Cerebellar cortex (tissue), 1 donor: Measurements from ENCODE around the gene CLIC4.

Experiments used
- DNase-seq: peaks from one replicate; pipeline ENCODE4 v3.0.0-alpha.2; 2015; ENCODE audit warnings: low spot score

Gene CLIC4

DNA sequence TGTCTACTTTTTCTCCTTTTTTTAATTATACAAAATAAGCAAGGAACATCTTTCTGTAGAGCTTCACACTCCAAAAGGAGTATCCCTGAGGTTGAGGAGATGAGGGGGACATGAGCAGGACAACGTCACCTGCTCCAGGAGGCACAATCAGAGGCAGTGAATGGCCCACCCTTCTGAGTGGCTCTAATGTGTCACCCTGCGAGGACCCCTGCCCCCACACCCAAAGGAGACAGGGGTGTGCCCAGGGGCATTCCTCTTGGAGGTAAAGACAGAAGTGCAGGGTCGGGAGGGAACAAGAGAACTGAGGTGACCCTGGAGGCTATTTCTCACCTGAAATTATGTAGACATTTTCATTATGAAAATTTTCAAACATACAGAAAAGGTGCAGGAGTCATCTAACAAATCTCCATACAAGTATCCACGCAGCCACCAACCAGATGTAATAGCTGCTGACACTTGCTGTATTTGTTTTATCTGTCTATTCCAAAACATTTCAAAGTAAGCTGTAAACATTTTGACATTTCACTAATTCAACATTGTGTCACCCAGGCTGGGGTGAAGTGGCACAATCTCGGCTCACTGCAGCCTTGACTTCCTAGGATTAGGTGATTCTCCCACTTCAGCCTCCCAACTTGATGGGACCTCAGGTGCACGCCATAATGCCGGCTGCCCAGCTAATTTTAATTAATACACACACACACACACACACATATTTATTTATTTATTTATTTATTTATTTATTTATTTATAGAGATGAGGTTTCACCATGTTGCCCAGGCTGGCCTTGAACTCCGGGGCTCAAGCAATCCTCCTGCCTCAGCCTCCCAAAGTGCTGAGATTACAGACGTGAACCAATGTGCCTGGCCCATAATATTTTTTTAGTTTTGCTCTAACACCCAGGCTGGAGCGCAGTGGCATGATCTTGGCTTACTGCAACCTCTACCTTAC lies 114.1 kb downstream of the CLIC4 start:
- no peak for DNase-seq

DNA sequence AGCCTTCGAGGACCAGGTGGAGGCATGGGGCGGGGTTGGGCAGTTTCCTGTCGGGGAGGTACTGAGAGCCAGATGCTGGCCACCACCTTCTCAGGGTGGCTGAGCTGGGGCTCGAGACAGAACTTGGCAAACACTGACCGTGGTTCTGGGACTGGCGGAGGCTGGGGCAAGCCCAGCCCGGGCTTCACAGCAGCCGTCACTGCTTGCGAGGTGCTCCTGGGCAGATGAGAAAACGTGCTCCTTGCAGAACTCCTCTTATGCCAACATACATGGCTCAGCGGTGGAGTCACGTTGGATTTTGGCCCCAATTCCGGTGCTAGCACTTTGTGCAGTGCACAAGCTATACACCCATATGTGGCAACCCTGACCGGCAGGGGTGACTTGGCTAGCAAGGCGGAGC lies 115.6 kb downstream of the CLIC4 start:
- DNase-seq, result no peak

DNA sequence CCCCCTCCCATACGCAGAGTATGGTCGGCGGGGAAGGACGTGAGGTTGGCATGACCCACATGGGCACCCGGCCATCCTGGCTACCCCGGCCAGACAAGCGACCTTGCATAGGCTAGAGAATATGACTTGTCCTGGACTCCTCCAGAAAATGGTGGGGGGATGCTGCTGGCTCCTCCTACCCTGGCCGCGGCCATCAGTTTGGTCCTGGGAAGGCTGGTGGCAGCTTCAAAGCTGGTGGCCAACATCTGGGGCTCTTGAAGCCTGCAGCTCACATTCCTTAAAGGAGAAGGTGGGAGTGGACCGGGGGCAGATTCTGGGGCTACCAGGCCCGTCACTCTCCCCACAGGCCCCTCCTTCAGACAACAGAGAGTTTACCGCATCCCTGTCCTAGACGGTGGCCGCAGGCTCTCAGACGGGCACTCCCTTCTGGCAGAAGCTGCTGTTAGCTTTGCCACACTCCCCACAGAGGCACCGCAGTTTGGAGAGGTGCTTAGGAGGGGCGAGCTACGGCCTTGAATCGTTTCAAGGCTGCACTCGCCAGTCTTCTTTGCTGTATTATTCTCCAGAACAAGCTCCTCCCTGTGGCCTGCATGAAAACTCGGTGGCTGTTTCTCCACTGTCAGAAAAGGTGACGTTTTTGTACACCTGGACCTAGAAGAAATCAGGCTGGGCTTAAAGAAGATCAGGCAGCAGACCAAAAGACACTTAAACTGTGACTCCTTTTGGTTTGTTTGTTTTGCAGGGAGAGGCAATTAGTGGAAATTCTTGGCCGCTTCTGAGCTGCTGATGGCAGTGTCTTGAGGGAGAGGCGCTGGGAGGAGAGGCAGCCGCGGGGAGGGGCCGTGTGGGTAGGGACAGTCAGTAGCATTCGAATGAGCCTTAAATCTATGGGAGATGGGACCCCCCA lies 116.8 kb downstream of the CLIC4 start:
- DNase-seq, result no peak

DNA sequence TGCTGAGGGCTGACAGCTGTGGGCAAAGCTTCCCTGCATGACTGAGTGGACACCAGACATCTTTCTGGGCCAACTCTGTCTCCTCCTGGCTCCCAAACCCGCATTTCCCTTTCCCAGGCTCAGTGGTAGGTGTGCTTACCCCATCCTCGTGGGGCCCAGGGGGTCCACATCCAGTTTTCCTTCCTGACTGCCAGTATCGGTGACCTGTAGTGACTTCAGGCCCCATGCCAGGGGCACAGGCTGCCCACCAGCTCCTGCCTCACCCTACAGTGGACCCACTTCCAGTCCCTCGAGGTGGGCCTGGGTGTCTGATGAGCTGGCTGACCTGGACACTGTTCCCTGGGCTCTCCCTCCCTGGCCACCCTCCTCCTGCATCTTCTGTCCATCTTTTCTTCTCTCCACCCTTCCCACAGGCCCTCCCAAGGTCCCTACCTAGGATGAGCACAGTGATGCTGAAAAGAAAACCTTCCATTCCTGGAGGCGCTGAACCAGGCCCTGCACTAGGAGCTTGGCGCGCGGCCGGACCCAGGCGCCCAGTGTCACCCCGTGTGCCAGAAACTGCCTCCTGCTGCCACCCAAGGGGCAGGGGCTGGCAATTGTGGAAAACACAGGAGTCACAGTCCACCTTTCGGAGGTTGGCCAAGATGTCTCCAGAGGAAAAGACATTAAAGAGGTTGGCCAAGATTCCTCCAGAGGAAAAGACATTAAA lies 117.7 kb downstream of the CLIC4 start:
- DNase-seq, result no peak

DNA sequence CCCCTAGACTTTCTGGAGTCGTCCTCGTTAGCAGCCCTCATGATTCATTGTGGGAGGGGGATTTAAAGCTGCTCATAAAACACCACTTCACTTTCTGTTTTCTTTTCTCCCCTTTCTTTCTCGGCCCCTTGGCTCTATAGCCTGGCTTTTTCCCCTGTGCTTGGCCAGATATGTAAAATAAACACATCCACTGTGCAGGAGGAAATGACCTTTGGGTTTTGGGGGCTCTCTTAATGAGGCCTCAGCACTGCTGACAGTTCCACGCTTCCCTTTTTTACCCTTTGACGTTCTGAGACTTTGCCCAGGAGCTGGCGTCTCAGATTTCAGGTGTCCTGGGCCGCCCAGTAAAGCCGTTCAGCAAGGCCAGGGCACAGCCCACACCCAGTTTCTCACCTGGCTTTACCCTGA lies 119.1 kb downstream of the CLIC4 start:
- no peak for DNase-seq

DNA sequence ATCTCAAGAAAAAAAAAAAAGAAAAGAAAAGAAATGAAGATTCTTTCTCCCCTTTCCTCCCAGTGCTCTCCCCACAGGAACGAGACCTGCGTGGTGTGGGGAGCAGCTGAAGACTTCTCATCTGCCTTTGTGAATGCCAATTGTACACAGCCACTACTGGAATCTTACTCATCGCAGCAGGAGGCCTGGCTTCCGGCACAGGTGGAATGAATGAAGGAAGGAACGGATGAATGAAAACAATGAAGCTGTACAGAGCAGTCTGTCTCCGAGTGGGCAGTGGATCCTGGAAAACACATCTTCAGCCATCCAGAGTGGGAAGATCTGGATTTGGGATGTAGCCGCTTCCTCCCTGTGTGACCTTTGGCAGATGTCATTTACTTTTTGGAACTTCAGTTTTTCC lies 119.9 kb downstream of the CLIC4 start:
- no peak for DNase-seq

DNA sequence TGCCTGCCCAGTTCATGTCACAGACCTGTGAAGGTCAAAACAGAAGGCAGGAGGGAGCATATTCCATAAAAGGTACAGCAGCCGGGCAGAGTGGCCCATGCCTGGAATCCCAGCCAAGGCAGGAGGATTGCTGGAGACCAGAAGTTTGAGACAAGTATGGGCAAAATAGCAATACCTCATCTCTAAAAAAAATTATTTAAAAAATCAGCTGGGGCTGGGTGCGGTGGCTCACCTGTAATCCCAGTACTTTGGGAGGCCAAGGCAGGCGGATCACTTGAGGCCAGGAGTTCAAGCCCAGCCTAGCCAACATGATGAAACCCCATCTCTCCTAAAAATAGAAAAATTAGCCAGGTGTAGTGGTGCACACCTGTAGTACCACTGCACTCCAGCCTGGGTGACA lies 120.3 kb downstream of the CLIC4 start:
- no peak for DNase-seq

DNA sequence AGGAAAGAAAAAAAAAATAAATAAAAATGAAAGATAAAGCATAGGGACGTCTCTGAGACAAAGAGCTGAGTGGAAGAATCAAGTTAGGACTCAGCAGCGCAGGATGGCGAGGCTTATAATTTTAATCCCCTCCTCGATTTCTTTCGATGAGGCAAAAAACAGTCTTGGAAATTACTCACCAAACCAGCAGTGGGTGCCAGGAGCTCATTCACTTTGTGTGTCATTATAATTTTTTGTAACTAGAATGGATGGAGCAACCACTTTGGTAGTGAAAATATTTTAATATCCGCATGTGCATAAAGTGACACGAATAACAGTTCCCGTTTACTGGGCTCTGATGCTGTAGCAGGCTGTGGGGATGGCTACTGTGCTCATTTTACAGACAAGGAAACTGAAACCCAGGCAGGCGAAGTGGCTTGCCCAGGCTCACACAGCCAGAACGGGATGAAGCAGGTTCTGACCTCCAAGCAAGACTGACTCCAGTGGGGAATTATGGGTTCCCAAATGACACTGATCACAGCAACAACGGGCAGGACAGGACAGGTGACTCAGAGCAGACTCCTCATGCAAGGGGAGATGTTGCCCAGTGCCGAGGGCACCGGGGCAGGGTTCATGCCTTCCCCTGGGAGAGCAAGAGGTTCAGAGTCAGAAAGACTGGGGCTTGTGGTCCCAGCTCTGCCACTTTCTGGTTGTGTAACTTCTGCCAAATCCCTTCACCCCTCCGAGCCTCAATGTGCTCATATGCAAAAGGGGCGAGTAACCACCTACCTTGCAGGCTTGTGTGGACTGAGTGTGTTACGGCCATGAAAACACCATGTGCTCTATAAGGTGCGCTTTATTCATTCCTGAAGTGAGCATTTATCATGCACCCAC lies 121.2 kb downstream of the CLIC4 start:
- no peak for DNase-seq

DNA sequence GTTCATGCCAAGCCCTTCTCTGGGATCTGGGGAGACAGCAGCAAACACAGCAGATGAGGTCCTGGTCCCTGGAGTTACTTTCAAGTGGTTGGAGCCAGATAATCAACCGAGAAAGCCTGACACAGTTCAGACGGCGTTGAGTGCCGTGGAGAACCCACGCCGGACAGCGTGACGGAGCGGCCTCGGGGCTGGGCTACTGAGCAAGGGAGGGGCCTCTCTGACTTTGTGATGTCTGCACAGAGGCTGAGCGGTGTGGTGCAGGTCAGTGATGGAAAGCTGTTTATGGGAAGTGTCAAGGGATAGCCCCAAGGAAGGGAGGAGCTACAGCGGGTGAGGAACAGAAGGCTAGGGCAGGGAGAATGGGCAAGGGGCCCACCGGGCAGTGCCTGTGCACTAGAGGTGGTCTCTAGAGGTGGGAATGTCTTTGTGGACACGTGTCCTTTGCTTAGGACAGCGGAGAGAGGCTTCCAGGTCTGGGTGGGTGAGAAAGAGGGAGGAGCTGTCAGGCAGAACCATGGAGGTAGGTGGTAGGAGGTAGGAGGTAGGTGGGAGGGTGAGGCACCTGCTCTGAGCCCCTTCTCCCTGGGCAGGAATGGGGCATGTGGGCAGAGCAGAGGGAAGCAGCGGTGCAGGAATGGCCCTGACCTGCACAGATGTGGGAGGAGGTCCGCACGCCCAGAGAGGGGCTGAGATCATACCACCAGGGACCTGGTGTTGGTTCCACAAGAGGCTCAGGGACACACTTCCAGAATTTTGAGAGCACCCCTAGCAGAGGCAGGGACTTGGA lies 122.0 kb downstream of the CLIC4 start:
- DNase-seq, result no peak

DNA sequence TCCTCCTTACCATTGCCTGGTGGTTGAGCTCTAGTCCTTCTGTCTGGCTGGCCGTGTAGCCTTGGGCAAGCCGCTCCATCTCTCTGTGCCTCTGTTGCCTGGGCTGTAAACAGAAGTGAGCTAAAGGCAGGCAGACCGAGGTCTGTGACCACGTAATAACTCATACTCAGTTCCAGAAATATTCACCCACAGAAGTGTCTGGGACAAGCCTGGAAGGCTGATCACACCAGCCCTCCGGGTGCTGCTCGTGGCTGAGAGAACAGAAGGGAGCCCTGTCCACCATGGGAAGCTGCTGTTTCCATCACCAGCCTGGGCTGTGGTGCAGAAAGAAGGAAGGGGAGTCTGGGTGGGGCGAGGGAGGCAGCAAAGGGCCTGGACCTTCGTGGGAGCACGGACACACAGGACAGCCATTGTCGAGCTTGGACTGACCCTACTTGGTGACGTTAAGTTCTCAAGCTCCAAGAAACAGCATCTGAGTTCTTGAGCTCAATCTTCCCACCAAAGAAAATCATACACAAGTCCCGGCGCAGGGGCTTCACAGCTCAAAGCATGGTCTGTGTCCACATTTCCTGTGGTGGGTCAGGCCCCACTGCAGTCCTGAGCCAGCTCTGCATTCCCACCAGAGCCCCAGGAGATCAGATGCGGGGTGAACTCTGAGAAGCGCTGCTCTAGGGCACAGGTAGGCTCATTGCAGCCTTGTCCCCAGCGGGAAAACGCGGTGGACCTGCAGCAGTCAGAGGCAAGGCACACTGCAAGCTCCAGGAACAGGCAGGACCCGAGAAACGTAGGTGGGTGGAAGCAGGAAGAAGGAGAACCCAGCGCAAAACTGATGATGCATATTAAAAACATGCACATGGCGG lies 123.0 kb downstream of the CLIC4 start:
- DNase-seq, result no peak

DNA sequence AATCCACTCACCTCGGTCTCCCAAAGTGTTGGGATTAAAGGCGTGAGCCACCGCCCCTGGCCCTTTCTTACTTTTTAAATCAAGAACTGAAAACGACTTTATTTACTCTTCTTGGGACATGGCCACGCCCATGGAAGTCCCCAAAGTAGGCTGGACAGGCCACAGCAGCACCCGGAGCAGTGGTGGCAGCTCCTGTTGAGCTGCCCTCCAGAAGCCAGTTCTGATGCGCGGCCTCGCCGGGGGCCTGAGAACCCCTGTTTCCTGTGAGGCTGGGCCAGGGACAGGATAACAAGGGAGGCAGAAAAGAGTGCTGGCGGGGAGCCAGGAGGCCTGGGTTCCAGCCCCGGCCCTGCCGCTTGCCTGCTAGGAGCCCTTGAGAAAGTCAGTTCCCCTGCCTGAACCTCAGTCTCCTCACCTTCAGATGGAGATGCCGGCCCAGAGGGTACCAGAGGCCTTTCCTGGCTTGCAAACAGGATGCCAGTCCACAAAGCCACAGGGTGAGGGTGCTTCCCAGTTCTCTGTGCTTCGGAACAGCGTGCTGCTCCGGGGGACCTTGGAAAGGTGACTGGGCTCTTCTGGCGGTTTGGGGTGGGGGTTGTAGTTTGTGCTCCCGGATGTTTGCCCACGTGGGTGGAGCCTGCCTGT lies 125.4 kb downstream of the CLIC4 start:
- no peak for DNase-seq

DNA sequence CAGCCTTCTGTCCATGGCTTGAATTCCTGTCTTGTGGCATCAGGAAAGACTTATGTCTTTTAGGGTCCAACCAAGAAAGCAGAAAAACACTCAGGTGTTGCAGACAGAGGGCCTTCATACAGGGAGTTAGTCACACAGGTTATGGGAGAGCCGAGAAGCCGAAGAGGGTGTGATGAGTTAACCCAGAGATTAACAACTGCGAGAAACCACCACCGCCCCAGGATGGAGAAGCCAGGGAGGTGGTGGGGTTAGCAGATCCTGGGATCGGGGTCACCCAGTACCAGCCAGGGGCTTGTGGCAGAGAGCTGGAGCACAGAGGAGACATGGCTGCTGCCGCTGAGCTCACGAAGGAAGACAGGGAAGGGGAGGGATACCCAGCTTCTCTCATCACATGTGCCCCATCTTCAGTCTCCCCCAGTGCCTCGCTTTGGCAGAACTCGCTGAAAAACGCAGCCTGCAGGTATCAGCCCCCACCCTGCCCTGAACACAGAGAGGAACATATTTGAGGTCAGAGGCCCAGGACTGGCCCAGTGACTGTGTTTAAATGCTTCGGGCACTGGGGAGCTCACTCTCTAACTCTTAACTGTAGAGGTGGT lies 126.2 kb downstream of the CLIC4 start:
- DNase-seq, result no peak

DNA sequence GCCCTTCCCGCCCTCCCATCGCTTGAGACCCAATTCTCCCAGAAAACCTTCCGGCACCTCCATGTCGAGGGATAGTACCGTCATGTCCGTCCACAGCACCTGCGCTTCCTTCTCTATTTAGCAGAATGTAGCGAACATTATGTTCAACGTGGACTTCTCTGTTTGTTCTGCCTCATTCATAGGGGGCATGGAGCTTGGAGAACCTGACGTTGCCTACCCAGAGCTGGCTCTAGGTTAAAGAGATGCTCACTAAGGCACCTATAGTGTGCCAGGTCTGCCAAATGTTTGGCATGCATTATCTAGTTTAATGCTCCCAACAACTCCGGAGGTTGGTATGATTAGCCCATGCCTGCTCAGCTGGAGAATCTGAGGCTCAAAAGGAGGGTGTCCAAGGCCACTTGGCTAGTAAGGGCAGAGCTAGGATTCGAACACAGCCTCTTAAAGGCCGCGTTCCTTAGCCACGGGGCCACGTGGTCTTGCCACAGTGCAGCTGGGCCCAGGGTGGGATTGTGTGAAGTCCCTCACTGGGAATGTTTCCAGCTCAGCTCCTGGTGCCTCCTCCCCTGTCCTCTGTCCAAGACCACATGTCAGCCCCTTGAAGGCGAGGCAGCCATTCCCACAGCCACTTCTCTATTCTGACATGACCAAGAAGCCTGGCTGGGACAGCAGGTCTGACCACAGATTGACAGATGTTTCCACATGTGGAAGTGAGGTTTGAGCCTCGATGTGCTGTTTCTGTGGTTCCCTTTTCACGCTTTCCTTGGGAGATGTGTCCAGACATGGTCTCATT lies 127.0 kb downstream of the CLIC4 start:
- no peak for DNase-seq

DNA sequence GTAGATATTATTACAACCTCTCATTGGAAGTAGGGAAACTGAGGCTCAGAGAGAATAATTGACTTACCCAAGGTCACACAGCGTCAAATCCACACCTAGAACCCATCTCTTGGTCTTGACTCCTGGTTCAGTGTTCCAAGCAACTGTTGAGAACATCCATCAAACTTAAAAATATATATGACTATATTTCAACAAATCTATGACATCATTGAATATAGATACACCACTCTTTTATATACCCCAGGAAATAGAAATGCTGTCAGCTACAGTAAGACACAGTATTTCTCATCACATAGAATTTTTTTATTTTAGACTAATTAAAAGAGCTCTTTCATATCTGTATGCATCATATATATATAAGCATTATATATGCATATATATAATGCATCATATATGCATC lies 127.9 kb downstream of the CLIC4 start:
- DNase-seq, result no peak

DNA sequence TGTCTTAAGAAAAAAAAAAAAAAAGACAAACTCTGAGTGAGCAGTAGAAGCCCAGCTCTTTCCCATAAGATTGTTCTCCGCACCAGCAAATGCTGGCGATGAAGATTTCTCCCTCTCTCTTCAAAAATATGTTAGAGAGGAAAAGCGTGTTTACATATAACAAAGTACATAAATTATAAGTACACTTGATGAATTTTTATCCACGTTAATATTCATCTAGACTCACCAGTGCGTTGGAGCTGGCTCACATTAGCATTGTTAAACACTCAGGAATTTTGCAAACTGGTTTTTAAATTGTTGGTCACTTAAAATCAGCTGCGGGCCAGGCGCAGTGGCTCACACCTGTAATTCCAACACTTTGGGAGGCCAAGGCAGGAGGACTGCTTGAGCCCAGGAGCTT lies 128.8 kb downstream of the CLIC4 start:
- DNase-seq, result no peak

DNA sequence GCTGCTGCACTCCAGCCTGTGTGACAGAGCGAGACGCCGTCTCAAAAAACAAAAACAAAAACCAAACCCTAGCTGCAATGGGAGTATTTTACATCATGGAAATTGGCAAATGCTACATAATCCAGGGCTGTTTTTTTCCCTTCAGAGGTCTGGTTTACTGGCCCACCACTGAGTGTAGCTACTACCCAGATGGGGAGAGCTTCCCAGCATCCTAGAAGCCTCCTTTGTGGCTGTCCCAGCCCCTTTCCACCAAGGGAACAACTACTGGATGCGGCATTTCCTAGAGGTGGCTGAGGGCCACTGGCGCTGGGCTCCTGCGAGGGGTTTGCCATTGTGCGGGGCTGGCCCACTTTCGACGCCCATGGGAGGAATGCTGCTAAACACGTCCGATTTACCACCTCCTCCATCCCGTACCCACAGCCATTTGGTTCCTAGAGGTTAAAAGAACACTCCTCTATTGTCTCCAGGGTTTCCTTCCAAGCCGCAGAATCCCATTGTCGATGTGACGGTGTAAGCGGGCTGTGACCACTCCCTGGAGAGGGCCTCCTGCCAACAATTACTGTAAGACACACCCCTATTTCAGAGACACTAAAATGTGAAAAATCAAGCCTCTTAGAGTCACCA lies 129.5 kb downstream of the CLIC4 start:
- DNase-seq, result no peak

DNA sequence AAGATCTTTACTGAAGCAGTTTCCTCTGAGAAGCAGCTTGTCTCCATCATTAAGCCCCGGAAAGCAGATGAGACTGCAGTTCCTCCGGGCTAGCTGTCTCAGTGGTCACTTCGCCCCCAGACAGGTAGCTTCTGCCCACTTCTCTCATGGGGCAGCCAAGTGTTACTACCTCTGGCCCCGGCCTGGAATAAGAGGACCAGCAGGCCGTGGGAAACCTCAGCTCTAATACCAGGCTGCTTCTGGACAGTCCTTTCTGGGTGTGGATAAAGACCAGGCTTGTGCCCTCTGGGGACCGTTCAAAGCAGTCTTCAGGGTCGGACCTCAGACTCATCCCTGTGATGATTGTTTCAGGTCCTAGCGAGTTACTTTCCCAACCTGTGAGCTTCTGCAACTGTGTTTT lies 130.0 kb downstream of the CLIC4 start:
- no peak for DNase-seq
